ENCODE data around the gene STPG2.
"Not testable (repeated sequence)": the region's sequence is repeated elsewhere in the genome, so short reads cannot be mapped to it uniquely, and the experiment has no call there.

Gene STPG2

DNA sequence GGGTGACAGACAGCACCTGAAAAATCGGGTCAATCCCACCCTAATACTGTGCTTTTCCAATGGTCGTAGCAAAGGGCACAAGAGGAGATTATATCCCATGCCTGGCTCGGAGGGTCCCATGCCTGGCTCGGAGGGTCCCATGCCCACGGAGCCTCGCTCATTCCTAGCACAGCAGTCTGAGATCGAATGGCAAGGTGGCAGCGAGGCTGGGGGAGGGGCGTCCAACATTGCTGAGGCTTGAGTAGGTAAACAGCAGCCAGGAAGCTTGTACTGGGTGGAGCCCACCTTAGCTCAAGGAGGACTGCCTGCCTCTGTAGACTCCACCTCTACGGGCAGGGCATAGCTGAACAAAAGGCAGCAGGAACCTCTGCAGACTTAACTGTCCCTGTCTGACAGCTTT, 365.1 kb downstream of the STPG2 start:
- DNase-seq: no peak

- no peak for DNase-seq
Observed at GRCh38 chr4:97774347-97774989, 368.8 kb downstream of the STPG2 start.

GRCh38 chr4:97770222-97770621, 373.1 kb downstream of the STPG2 start:
- DNase-seq: no peak

DNA sequence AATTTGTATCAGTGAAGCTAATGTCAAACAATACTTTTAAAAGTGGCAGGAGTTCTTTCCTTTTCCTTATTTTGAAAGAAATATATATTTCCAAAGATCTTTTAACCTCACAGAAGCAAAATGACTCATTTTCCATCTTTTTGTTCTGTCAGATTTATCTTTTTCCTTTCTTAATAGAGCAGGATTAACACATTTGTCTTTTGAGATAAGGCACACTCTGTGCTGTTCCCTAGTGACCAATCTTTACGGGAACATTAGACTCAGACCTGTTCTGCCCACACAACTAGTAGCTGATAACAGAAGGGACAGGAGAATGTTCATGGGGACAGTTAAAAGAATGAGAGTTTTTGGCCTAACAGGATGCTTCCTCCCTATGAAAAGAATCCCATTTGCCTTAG, 381.2 kb downstream of the STPG2 start:
- DNase-seq: no peak

DNA sequence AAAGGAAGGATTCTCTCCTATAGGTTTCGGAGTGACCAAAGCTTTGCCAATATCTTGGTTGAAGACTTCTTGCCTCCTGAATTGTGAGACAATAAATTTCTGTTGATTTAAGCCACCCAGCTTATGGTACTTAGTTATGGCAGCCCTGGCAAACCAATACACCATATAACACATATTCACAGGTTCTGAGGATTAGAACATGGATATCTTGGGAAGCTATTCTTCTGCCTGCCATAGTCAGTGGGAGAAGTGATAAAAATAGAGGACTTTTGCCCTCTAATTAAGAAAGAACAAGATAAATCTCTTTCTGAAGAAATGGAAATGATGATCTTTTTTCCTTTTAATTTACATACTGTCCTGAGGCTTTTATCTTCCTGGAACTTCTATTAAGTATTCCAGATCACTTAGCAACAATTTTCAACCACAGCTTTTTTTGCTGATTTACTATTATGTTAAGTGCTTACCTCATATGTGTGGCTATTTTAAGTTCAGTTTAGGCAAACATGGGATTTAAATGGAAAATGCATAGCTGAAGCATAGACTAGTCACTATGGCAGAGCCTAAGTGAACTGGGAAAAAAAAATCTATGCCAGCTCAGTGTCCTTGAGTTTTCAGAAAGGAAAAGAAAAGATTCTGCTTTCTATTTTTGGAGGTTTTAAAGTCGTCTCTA, 381.7 kb downstream of the STPG2 start:
- no peak for DNase-seq

DNA sequence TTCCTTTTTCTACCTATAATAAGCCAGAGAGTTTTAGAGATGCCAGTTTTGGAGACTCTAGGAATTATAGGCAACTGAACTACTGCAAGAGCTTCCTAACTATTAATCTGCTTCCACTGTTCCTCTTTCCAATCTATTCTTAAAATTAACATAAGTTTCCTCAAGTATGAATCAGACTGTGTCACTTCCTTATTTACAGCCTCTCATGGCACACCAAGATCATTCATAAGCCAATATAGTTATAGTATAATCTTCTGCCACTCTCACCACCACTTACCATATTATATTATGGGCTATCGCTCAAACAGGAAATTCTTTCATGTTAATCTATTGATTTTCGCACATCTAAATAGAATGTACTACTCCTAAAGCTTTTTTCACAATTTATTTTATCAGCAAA, 383.5 kb downstream of the STPG2 start:
- no peak for DNase-seq

- no peak for DNase-seq
Observed at GRCh38 chr4:97752599-97752998, 390.7 kb downstream of the STPG2 start.

GRCh38 chr4:97747945-97748344, 395.3 kb downstream of the STPG2 start:
- no peak for DNase-seq

GRCh38 chr4:97720869-97721432, 422.3 kb downstream of the STPG2 start:
- peak; percentile 62 for DNase-seq

DNA sequence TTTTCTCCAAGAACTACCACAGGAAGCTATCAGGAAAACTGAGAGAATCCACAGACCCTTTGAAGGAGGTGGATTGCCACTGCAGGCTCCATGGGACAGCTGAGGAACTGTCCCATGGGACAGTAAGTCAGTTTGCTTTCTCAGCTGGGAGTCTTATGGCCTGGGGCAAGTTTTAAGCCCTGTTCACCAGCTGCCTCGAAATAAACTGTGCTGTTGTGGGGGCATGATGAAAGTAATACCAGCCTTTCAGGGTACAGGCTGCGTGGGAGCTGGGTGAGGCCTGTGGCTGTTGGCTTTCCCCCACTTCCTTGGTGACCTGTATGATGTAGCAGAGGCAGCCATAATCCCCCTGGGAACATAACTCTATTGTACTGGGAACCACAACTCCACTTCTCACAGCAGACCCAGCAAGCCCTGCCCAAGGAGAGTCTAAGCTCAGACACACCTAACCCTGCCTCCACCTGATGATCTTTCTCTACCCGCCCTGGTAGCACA, 452.1 kb downstream of the STPG2 start:
- DNase-seq: no peak

DNA sequence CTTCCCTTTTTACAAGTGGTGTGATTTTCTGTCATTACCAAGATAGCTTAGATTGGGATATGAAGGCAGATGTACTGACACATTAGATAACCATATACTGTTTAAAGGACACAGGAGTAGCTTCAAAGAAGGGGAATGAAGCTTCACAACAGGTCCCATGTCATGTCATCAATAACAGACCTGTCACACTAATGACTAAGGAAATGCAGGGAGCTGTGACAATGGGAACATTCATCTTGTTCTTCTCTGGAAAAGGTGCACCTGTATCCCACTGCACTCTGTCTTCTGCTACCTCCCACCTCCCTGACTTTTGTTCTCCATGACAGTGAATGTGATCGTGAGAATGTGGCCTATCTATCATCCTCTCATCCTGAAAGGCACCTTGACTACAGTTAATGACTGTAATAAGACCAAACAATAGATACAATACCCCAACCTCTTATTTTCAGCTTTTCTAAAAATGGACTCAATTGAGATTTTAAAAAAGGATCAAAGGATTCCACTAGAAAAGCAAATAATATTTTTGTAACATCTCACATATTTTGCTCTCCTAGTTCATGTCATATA, 472.5 kb downstream of the STPG2 start:
- no peak for DNase-seq

DNA sequence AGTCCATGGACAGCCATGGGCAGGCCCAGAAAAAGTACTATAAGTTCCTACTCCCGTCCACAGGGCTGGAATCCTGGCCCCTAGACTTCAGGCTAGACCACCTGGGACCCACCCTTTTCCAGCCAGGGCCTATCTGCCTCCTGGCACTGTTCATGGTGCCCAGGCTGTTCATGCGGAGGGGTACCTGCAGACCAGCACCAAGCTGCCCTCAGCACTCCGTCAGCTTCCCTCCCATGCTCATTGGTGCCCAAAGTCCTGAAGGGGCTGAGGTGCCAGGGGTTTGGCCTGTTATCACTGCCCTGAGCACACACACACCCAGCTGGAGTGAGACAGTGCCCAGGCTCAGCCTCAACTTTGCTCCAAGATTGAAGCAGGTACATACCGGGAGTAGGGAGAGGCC, 477.7 kb downstream of the STPG2 start:
- DNase-seq: no peak

- no peak for DNase-seq
Observed at GRCh38 chr4:97664741-97665140, 478.5 kb downstream of the STPG2 start.

DNA sequence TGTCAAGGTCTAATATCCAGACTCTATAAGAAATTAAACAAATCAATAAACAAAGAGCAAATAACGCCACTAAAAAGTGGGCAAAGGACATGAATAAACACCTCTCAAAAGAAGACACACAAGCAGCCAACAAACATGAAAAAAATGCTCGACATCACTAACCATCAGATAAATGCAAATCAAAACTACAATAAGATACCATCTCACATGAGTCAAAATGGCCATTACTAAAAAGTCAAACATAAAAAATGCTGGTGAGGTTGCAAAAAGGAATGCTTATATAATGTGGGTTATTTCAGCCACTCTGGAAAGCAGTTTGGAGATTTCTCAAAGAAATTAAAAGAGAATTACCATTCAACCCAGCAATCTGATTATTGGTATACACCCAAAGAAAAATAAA, 481.1 kb downstream of the STPG2 start:
- DNase-seq: no peak

DNA sequence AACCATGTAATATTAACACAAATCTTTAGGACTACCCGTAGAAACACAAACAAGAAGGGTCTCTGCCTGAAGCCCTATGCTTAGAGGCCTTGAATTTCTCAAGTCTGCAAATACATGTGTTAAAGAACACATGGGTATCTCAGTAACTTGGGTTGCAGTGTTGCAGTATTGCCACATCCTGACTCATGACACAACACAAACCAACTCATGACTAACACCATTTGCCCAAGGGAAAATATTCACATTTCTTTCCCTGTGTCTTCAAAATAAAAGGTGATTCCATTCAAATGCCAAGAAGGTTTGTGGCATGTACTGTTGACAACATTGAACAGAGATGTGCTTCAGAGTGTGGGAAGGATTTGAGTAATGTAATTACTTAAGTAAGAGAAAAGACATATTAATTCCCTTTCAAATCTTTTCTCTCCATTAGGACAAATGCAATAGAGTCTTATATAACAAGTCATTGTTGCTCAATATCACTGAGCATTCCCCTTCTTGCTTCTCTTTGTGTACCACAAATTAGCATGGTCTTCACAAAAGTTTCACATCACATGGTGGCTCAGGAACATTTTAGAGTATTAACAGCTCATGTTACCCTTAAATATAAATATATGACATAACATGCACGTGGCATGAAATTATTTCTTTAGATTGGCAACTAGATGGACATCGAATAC, 487.1 kb downstream of the STPG2 start:
- DNase-seq: no peak

- no peak for DNase-seq
Observed at GRCh38 chr4:97653701-97654100, 489.6 kb downstream of the STPG2 start.

GRCh38 chr4:97646997-97647396, 496.3 kb downstream of the STPG2 start:
- DNase-seq: no peak

DNA sequence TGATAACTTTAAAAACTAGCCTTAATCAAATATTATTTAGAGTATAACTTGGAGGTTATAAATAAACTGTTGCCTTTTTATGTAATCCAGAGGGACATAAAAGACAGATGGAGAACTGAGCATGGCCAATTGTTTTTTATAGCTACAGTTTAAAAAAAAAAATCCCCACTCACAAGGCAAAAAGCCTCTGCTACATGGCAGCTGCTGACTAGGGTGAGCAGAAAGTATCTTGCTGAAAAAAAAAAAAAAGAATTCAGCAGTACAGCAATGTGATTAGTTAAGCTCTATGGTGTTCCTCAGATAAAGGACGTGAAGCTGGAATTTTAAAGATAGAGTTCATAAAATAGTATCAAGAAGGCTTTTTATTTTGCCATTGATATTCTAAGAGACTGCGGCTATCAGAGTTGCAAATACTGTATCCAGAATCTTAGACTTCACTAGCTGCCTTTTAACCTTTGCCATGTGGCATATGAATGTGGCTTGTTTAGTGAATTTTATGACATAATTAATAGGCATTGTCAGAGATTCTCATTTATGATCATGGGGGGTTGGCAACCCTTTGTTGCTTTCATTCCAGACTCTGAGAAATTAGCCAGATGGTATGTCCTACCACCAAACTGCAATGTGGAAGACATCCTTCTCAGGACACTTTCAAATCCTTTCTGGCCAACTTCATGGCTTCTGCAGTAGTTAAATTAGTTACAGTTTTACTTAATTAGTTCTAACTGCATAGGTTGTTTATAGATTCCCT, 498.0 kb downstream of the STPG2 start:
- DNase-seq: no peak

- DNase-seq: no peak
Observed at GRCh38 chr4:97643179-97643578, 500.1 kb downstream of the STPG2 start.

- DNase-seq: no peak
Observed at GRCh38 chr4:97639961-97640360, 503.3 kb downstream of the STPG2 start.

DNA sequence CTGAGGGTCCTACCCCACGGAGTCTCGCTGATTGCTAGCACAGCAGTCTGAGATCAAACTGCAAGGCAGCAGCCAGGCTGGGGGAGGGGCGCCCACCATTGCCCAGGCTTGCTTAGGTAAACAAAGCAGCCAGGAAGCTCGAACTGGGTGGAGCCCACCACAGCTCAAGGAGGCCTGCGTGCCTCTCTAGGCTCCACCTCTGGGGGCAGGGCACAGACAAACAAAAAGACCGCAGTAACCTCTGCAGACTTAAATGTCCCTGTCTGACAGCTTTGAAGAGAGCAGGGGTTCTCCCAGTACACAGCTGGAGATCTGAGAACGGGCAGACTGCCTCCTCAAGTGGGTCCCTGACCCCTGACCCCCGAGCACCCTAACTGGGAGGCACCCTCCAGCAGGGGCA, 509.4 kb downstream of the STPG2 start:
- not testable (repeated sequence) for DNase-seq

DNA sequence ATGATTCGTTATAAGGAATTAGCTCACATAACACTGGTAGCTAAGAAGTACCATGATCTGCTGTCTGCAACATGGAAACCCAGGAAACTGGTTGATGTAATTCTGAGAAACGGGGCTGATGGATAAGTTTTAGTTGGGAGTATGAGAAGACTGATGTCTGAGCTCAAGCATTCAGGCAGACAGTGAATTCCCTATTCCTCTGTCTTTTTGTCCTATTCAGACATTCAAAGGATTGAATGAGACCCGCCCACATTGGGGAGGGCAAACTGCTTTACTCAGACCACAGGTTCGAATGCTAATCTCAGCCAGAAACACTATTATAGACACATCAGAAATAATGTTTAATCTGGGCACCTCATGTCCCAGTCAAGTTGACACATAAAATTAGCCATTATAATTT, 515.5 kb downstream of the STPG2 start:
- no peak for DNase-seq

DNA sequence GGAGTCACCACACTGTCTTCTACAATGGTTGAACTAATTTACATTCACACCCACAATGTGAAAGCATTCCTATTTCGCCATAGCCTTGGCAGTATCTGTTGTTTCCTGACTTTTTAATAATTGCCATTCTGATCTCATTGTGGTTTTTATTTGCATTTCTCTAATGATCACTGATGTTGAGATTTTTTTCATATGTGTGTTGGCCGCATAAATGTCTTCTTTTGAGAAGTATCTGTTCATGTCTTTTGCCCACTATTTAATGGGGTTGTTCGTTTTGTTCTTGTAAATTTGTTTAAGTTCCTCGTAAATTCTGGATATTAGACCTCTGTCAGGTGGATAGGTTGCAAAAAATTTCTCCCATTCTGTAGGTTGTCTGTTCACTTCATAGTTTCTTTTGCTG, 519.1 kb downstream of the STPG2 start:
- DNase-seq: no peak

Measured in NCI-H748 treated with DMSO at 0.1 percent for 48 hours (cell line).